ENCODE data around the gene PDE10A.
"Not testable (repeated sequence)": the region's sequence is repeated elsewhere in the genome, so short reads cannot be mapped to it uniquely, and the experiment has no call there.

The PDE10A gene

GRCh38 chr6:165468340-165469235 is 194.5 kb downstream of the PDE10A start:
- DNase-seq (ENCODE audit: low spot score): no peak

- DNase-seq (ENCODE audit: low spot score): not testable (repeated sequence)
These were observed 199.5 kb downstream of the PDE10A start for GRCh38 chr6:165463499-165463898.

- DNase-seq (ENCODE audit: low spot score): not testable (repeated sequence)
These were observed 203.3 kb downstream of the PDE10A start for GRCh38 chr6:165459605-165460301.

- DNase-seq (ENCODE audit: low spot score): no peak
These were observed 204.9 kb downstream of the PDE10A start for GRCh38 chr6:165458134-165458533.

- no peak for DNase-seq (ENCODE audit: low spot score)
These were observed 206.8 kb downstream of the PDE10A start for GRCh38 chr6:165456286-165456685.

GRCh38 chr6:165455488-165455887 is 207.6 kb downstream of the PDE10A start:
- DNase-seq (ENCODE audit: low spot score): no peak

- no peak for DNase-seq (ENCODE audit: low spot score)
These were observed 209.6 kb downstream of the PDE10A start for GRCh38 chr6:165453395-165453794.

- DNase-seq (ENCODE audit: low spot score): no peak
These were observed 211.2 kb downstream of the PDE10A start for GRCh38 chr6:165451838-165452237.

GRCh38 chr6:165448210-165448609 is 214.8 kb downstream of the PDE10A start:
- no peak for DNase-seq (ENCODE audit: low spot score)

GRCh38 chr6:165447141-165447540 is 215.9 kb downstream of the PDE10A start:
- no peak for DNase-seq (ENCODE audit: low spot score)

- DNase-seq (ENCODE audit: low spot score): no peak
These were observed 216.7 kb downstream of the PDE10A start for GRCh38 chr6:165446331-165446730.

GRCh38 chr6:165443462-165443861 is 219.6 kb downstream of the PDE10A start:
- no peak for DNase-seq (ENCODE audit: low spot score)

- no peak for DNase-seq (ENCODE audit: low spot score)
These were observed 221.9 kb downstream of the PDE10A start for GRCh38 chr6:165441181-165441580.

GRCh38 chr6:165439928-165440554 is 223.0 kb downstream of the PDE10A start:
- no peak for DNase-seq (ENCODE audit: low spot score)

- DNase-seq (ENCODE audit: low spot score): no peak
These were observed 236.1 kb downstream of the PDE10A start for GRCh38 chr6:165426892-165427291.

GRCh38 chr6:165422192-165422591 is 240.8 kb downstream of the PDE10A start:
- no peak for DNase-seq (ENCODE audit: low spot score)

GRCh38 chr6:165417278-165417865 is 245.7 kb downstream of the PDE10A start:
- no peak for DNase-seq (ENCODE audit: low spot score)

- DNase-seq (ENCODE audit: low spot score): no peak
These were observed 258.3 kb downstream of the PDE10A start for GRCh38 chr6:165404697-165405096.

- DNase-seq (ENCODE audit: low spot score): no peak
These were observed 258.7 kb downstream of the PDE10A start for GRCh38 chr6:165404296-165404695.

GRCh38 chr6:165403006-165403595 is 259.9 kb downstream of the PDE10A start:
- DNase-seq (ENCODE audit: low spot score): no peak

GRCh38 chr6:165401092-165401491 is 261.9 kb downstream of the PDE10A start:
- no peak for DNase-seq (ENCODE audit: low spot score)

GRCh38 chr6:165390475-165390874 is 272.6 kb downstream of the PDE10A start:
- no peak for DNase-seq (ENCODE audit: low spot score)

Data from AG08396 (cell line).